HEK293 (cell line): ENCODE measurements around the gene APEX1.

Experiments used
- CTCF ChIA-PET: fragments of 350-600 bp; formaldehyde crosslinking; extraction: SDS; loops from one replicate; lab custom pipeline; 2021; ENCODE audit warnings: antibody characterized with exemption; lab: Yijun Ruan, JAX
- POLR2A ChIA-PET: fragments of 300-600 bp; formaldehyde crosslinking; extraction: SDS; loops from one replicate; lab custom pipeline; 2020; ENCODE audit warnings: antibody characterized with exemption, inconsistent platforms; lab: Yijun Ruan, JAX
- H3K27ac ChIP-seq: fragments of 200-500 bp; sonication (Bioruptor generic); 2 replicates; pipeline ENCODE4 v1.5.1; 2014; ENCODE audit warnings: low read depth, low read length, control low read depth, inconsistent platforms; ENCODE audit errors: extremely low read depth
- H3K36me3 ChIP-seq, 2 experiments: fragments of 200-500 bp in 1 of 2; sonication (Bioruptor generic) in 1 of 2; 1 replicate in 1 of 2; 2 replicates in 1 of 2; pipeline ENCODE4 v1.5.1; 2014 to 2017; ENCODE audit warnings: inconsistent platforms in 2 of 2, low read length in 2 of 2; ENCODE audit not compliant: control insufficient read depth in 2 of 2, insufficient read depth in 1 of 2
- H3K4me1 ChIP-seq: fragments of 200-500 bp; sonication (Bioruptor generic); 2 replicates; pipeline ENCODE4 v1.5.1; 2014; ENCODE audit warnings: mild to moderate bottlenecking, low read length, inconsistent platforms; ENCODE audit not compliant: control insufficient read depth, insufficient read depth
- H3K4me3 ChIP-seq: 2 replicates; pipeline ENCODE4 v1.5.1; 2011; ENCODE audit warnings: low read depth, mild to moderate bottlenecking, control low read depth, low read length, moderate library complexity
- H3K9me3 ChIP-seq: fragments of 200-500 bp; sonication (Bioruptor generic); 2 replicates; pipeline ENCODE4 v1.5.1; 2014; ENCODE audit warnings: low read depth, low read length, inconsistent platforms; ENCODE audit not compliant: control insufficient read depth, insufficient read depth
- BCL6B ChIP-seq: fragments of 450-650 bp; formaldehyde crosslinking; IDR thresholded peaks from 2 replicates; pipeline ENCODE4 v1.5.1; 2017; ENCODE audit warnings: missing biosample characterization, missing genetic modification characterization
- CTCF ChIP-seq: fragments of 450-650 bp; formaldehyde crosslinking; IDR thresholded peaks from 2 replicates; pipeline ENCODE4 v1.5.1; 2016; ENCODE audit warnings: missing biosample characterization, missing genetic modification characterization
- FEZF1 ChIP-seq: fragments of 450-650 bp; formaldehyde crosslinking; IDR thresholded peaks from 2 replicates; pipeline ENCODE4 v1.5.1; 2016; ENCODE audit warnings: missing biosample characterization, missing genetic modification characterization
- OSR2 ChIP-seq: fragments of 450-650 bp; formaldehyde crosslinking; IDR thresholded peaks from 2 replicates; pipeline ENCODE4 v1.5.1; 2016; ENCODE audit warnings: missing biosample characterization, missing genetic modification characterization
- TCF7L2 ChIP-seq: IDR thresholded peaks from 2 replicates; pipeline ENCODE4 v1.6.1; 2011; ENCODE audit warnings: low read depth, mild to moderate bottlenecking, inconsistent platforms, low read length, moderate library complexity, borderline replicate concordance
- ZBTB11 ChIP-seq: fragments of 450-650 bp; formaldehyde crosslinking; conservative IDR thresholded peaks from 2 replicates; pipeline ENCODE4 v1.5.1; 2016; ENCODE audit warnings: low read depth, missing biosample characterization, missing genetic modification characterization
- ZBTB17 ChIP-seq: fragments of 450-650 bp; formaldehyde crosslinking; IDR thresholded peaks from 2 replicates; pipeline ENCODE4 v1.5.1; 2016; ENCODE audit warnings: missing biosample characterization, missing genetic modification characterization
- ZBTB8A ChIP-seq: fragments of 450-650 bp; formaldehyde crosslinking; IDR thresholded peaks from 2 replicates; pipeline ENCODE4 v1.5.1; 2016; ENCODE audit warnings: missing biosample characterization, missing genetic modification characterization
- ZEB2 ChIP-seq: fragments of 450-650 bp; formaldehyde crosslinking; IDR thresholded peaks from 2 replicates; pipeline ENCODE4 v1.5.1; 2016; ENCODE audit warnings: missing biosample characterization, missing genetic modification characterization
- ZFP69B ChIP-seq: fragments of 450-650 bp; formaldehyde crosslinking; IDR thresholded peaks from 2 replicates; pipeline ENCODE4 v1.5.1; 2016; ENCODE audit warnings: missing biosample characterization, missing genetic modification characterization
- ZNF223 ChIP-seq: fragments of 450-650 bp; formaldehyde crosslinking; IDR thresholded peaks from 2 replicates; pipeline ENCODE4 v1.5.1; 2016; ENCODE audit warnings: missing biosample characterization, missing genetic modification characterization
- ZNF335 ChIP-seq: fragments of 450-650 bp; formaldehyde crosslinking; conservative IDR thresholded peaks from 2 replicates; pipeline ENCODE4 v1.5.1; 2016; ENCODE audit warnings: missing biosample characterization, missing genetic modification characterization
- ZNF350 ChIP-seq: fragments of 450-650 bp; formaldehyde crosslinking; IDR thresholded peaks from 2 replicates; pipeline ENCODE4 v1.5.0; 2017; ENCODE audit warnings: missing biosample characterization, mild to moderate bottlenecking, missing genetic modification characterization
- ZNF366 ChIP-seq: fragments of 450-650 bp; formaldehyde crosslinking; conservative IDR thresholded peaks from 2 replicates; pipeline ENCODE4 v1.5.1; 2016; ENCODE audit warnings: missing biosample characterization, missing genetic modification characterization
- ZNF416 ChIP-seq: fragments of 450-650 bp; formaldehyde crosslinking; IDR thresholded peaks from 2 replicates; pipeline ENCODE4 v1.5.1; 2016; ENCODE audit warnings: missing biosample characterization, missing genetic modification characterization
- ZNF473 ChIP-seq: fragments of 450-650 bp; formaldehyde crosslinking; IDR thresholded peaks from 2 replicates; pipeline ENCODE4 v1.5.1; 2017; ENCODE audit warnings: missing biosample characterization, missing genetic modification characterization
- ZNF514 ChIP-seq: fragments of 450-650 bp; formaldehyde crosslinking; IDR thresholded peaks from 2 replicates; pipeline ENCODE4 v1.5.1; 2016; ENCODE audit warnings: missing biosample characterization, missing genetic modification characterization
- ZNF654 ChIP-seq: fragments of 450-650 bp; formaldehyde crosslinking; IDR thresholded peaks from 2 replicates; pipeline ENCODE4 v1.5.1; 2016; ENCODE audit warnings: low read depth, missing biosample characterization, missing genetic modification characterization
- ZNF660 ChIP-seq: fragments of 450-650 bp; IDR thresholded peaks from 2 replicates; pipeline ENCODE4 v1.5.1; 2018; ENCODE audit warnings: missing biosample characterization, mild to moderate bottlenecking, missing genetic modification characterization
- ZNF791 ChIP-seq: fragments of 450-650 bp; formaldehyde crosslinking; IDR thresholded peaks from 2 replicates; pipeline ENCODE4 v1.5.1; 2016; ENCODE audit warnings: missing biosample characterization, missing genetic modification characterization
- ZNF792 ChIP-seq: fragments of 450-650 bp; formaldehyde crosslinking; IDR thresholded peaks from 2 replicates; pipeline ENCODE4 v1.5.1; 2016; ENCODE audit warnings: missing biosample characterization, missing genetic modification characterization
- ZSCAN18 ChIP-seq: fragments of 450-650 bp; formaldehyde crosslinking; IDR thresholded peaks from 2 replicates; pipeline ENCODE4 v1.5.1; 2016; ENCODE audit warnings: missing biosample characterization, missing genetic modification characterization
- ZXDB ChIP-seq: fragments of 450-650 bp; formaldehyde crosslinking; IDR thresholded peaks from 2 replicates; pipeline ENCODE4 v1.5.1; 2016; ENCODE audit warnings: missing biosample characterization, missing genetic modification characterization
- TF ChIP-seq, protein P1 (sequence below): fragments of 450-650 bp; formaldehyde crosslinking; IDR thresholded peaks from 2 replicates; pipeline ENCODE4 v1.5.1; 2016; ENCODE audit warnings: missing biosample characterization, missing genetic modification characterization
- TF ChIP-seq, protein P2 (sequence below): fragments of 450-650 bp; formaldehyde crosslinking; IDR thresholded peaks from 2 replicates; pipeline ENCODE4 v1.5.1; 2016; ENCODE audit warnings: missing biosample characterization, missing genetic modification characterization

APEX1 gene

GRCh38 chr14:20415782-20416206 lies 39.2 kb upstream of the APEX1 start:
- POLR2A ChIA-PET = interaction anchor here (0.6 to 3.1 kb wide), 5 partner anchors 9 to 192 kb away, joined by 3 to 18 read pairs (median 3); partner anchors contain the start of genes APEX1, OSGEP, PARP2 and PIP4P1
- Histone ChIP-seq H3K27ac (no peak overlapping the region), H3K4me3 (no peak overlapping the region), H3K4me1 (peaks cover 16% of the 10 kb centered on the region), H3K36me3 (no peaks in the 10 kb centered on the region), H3K9me3 (no peaks in the 10 kb centered on the region)
- CTCF ChIA-PET = interaction anchor here (0.6 to 2.8 kb wide), 24 partner anchors 8 to 227 kb away, joined by 3 to 21 read pairs (median 4); partner anchors contain the start of genes PARP2 and PIP4P1
- no peak for TF ChIP-seq ZBTB11 (tag by site-specific recombination)
- no peak for TF ChIP-seq ZNF350 (tag by site-specific recombination)
- TF ChIP-seq ZNF514 (tag by site-specific recombination) = no peak
- TF ChIP-seq CTCF (tag by site-specific recombination) = no peak
- TF ChIP-seq ZNF416 = no peak
- TF ChIP-seq ZNF366 = 0 out of 2 replicates have a peak, but pooled peaks have one; percentile 31
- 0 out of 2 replicates have a peak, but pooled peaks have one; percentile 24 for TF ChIP-seq ZFP69B (tag by site-specific recombination)
- no peak for TF ChIP-seq ZXDB (tag by site-specific recombination)
- no peak for TF ChIP-seq ZNF660
- peak; percentile 32; the same call in 1 of the 2 replicates for TF ChIP-seq ZBTB17
- no peak for TF ChIP-seq ZSCAN18 (tag by site-specific recombination)
- TF ChIP-seq ZEB2 (tag by site-specific recombination) = no peak
- no peak for TF ChIP-seq ZNF791
- TF ChIP-seq ZNF335 (tag by site-specific recombination) = peak; percentile 34; the same call in 1 of the 2 replicates
- TF ChIP-seq ZNF473 = no peak
- no peak for TF ChIP-seq ZNF792 (tag by site-specific recombination)
- TF ChIP-seq FEZF1 (tag by site-specific recombination) = no peak
- TF ChIP-seq OSR2 = no peak
- TF ChIP-seq, protein P1, sequence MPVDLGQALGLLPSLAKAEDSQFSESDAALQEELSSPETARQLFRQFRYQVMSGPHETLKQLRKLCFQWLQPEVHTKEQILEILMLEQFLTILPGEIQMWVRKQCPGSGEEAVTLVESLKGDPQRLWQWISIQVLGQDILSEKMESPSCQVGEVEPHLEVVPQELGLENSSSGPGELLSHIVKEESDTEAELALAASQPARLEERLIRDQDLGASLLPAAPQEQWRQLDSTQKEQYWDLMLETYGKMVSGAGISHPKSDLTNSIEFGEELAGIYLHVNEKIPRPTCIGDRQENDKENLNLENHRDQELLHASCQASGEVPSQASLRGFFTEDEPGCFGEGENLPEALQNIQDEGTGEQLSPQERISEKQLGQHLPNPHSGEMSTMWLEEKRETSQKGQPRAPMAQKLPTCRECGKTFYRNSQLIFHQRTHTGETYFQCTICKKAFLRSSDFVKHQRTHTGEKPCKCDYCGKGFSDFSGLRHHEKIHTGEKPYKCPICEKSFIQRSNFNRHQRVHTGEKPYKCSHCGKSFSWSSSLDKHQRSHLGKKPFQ (tag by site-specific recombination) = no peak
- TF ChIP-seq, protein P2, sequence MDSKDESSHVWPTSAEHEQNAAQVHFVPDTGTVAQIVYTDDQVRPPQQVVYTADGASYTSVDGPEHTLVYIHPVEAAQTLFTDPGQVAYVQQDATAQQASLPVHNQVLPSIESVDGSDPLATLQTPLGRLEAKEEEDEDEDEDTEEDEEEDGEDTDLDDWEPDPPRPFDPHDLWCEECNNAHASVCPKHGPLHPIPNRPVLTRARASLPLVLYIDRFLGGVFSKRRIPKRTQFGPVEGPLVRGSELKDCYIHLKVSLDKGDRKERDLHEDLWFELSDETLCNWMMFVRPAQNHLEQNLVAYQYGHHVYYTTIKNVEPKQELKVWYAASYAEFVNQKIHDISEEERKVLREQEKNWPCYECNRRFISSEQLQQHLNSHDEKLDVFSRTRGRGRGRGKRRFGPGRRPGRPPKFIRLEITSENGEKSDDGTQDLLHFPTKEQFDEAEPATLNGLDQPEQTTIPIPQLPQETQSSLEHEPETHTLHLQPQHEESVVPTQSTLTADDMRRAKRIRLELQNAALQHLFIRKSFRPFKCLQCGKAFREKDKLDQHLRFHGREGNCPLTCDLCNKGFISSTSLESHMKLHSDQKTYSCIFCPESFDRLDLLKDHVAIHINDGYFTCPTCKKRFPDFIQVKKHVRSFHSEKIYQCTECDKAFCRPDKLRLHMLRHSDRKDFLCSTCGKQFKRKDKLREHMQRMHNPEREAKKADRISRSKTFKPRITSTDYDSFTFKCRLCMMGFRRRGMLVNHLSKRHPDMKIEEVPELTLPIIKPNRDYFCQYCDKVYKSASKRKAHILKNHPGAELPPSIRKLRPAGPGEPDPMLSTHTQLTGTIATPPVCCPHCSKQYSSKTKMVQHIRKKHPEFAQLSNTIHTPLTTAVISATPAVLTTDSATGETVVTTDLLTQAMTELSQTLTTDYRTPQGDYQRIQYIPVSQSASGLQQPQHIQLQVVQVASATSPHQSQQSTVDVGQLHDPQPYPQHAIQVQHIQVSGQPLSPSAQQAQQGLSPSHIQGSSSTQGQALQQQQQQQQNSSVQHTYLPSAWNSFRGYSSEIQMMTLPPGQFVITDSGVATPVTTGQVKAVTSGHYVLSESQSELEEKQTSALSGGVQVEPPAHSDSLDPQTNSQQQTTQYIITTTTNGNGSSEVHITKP (tag by site-specific recombination) = peak; percentile 94
- no peak for TF ChIP-seq BCL6B (tag by site-specific recombination)
- TF ChIP-seq ZNF654 (tag by site-specific recombination) = peak; percentile 37; the same call in 1 of the 2 replicates
- no peak for TF ChIP-seq TCF7L2
- no peak for TF ChIP-seq ZBTB8A (tag by site-specific recombination)
- TF ChIP-seq ZNF223 = no peak
